Panc1 (cell line): ENCODE results near the gene RGS6.

Experiments used
- CTCF ChIP-seq: fragments of 450-650 bp; IDR thresholded peaks from 2 replicates; pipeline ENCODE4 v1.5.1; 2017; ENCODE audit warnings: mild to moderate bottlenecking
- POLR2AphosphoS5 ChIP-seq: IDR thresholded peaks from 2 replicates; pipeline ENCODE4 v1.6.1; 2012; ENCODE audit warnings: mild to moderate bottlenecking, low read depth, low read length, moderate library complexity
- REST ChIP-seq, 2 experiments: IDR thresholded peaks; 2 replicates each; pipeline ENCODE4 v1.6.1; 2011 to 2012; ENCODE audit warnings: low read depth in 2 of 2, control low read depth in 1 of 2, low read length in 1 of 2, mild to moderate bottlenecking in 1 of 2, moderate library complexity in 1 of 2; ENCODE audit not compliant: insufficient read depth in 1 of 2
- SIN3A ChIP-seq: IDR thresholded peaks from 2 replicates; pipeline ENCODE4 v1.6.1; 2012; ENCODE audit warnings: low read depth, mild to moderate bottlenecking, low read length, moderate library complexity, borderline replicate concordance; ENCODE audit not compliant: insufficient read depth
- TCF7L2 ChIP-seq: IDR thresholded peaks from 2 replicates; pipeline ENCODE4 v1.6.1; 2011; ENCODE audit warnings: mild to moderate bottlenecking, low read depth, low read length, inconsistent platforms

- TF ChIP-seq CTCF (no peak), POLR2AphosphoS5 (no peak), REST (IDR thresholded peaks at IDR 0.05; ENCODE audit: insufficient read depth in 1 of 2, low read depth in 2 of 2, low read length in 1 of 2) (no peak), SIN3A (no peak), TCF7L2 (no peak)
Measured at GRCh38 chr14:72554401-72554800, 622.2 kb downstream of the RGS6 start.
